Measurements from ENCODE around the gene EXOC7. TPM values are rescaled to one million over a fixed set of nuclear protein-coding genes. Genes with fewer than 3 reads are reported as not detected.

Gene EXOC7
- total and polyA plus RNA-seq, 2 of the 8 experiments (the other 6 are each of a cell fraction or from before 2014, with no cell fraction given) = 77.1 to 92.6 TPM

GRCh38 chr17:76095943-76096342, 7.6 kb downstream of the EXOC7 start:
- Histone ChIP-seq H2AFZ (ENCODE audit: low read length) (no peak overlapping the region), H4K5ac (ENCODE audit: insufficient read length, low read depth, low read length) (no peak overlapping the region), H3K9me3 (ENCODE audit: insufficient read depth in 2 of 2, low read depth in 1 of 2, low read length in 1 of 2) (no peaks in the 10 kb centered on the region), H3K4me3 (ENCODE audit: extremely low read depth in 1 of 4, insufficient read depth in 2 of 4, low read depth in 3 of 4, low read length in 4 of 4) (no peak overlapping the region), H4K8ac (ENCODE audit: extremely low read depth, insufficient read depth, low read length) (no peak overlapping the region), H3K14ac (ENCODE audit: insufficient read length) (no peak overlapping the region), H3K79me1 (ENCODE audit: low read depth, low read length) (peaks cover 2% of the 10 kb centered on the region; the same call in 1 of the 2 replicates), H3K18ac (ENCODE audit: extremely low read depth, low read length) (no peak overlapping the region), H4K91ac (replicated peaks; ENCODE audit: insufficient read length, low read length) (no peak overlapping the region), H2BK5ac (ENCODE audit: low read depth, low read length) (no peak overlapping the region), H3K36me3 (ENCODE audit: control insufficient read depth in 2 of 4, insufficient read depth in 4 of 4, low read length in 3 of 4) (peaks cover 25 to 65% (median 35%) of the 10 kb centered on the region in 4 experiments; a peak in 7 of 8 replicates), H3K27ac (ENCODE audit: low read depth, low read length) (no peak overlapping the region), H4K20me1 (replicated peaks in 1 of 2; ENCODE audit: control insufficient read depth in 1 of 2, insufficient read depth in 2 of 2, low read length in 2 of 2) (peaks cover 0 to 2% of the 10 kb centered on the region in 2 experiments), H3K79me2 (ENCODE audit: control insufficient read depth in 1 of 2, insufficient read depth in 2 of 2, low read length in 2 of 2) (no peaks in the 10 kb centered on the region), H2BK20ac (ENCODE audit: low read length) (no peak overlapping the region), H3K4me2 (ENCODE audit: insufficient read depth in 1 of 2, low read depth in 2 of 2, low read length in 2 of 2) (no peak overlapping the region), H3K23me2 (ENCODE audit: low read depth, low read length) (no peaks in the 10 kb centered on the region), H2BK15ac (ENCODE audit: low read length) (no peak overlapping the region), H3K9ac (replicated peaks in 1 of 4; ENCODE audit: extremely low read depth in 1 of 4, low read depth in 3 of 4, low read length in 3 of 4) (no peak overlapping the region), H2BK12ac (ENCODE audit: low read depth, low read length) (no peak overlapping the region), H2AK5ac (ENCODE audit: low read depth, low read length) (no peak overlapping the region), H3K56ac (replicated peaks; ENCODE audit: insufficient read length, low read depth, low read length) (no peak overlapping the region), H3K4ac (replicated peaks; ENCODE audit: insufficient read length, low read depth, low read length) (no peak overlapping the region), H3K4me1 (replicated peaks in 1 of 4; ENCODE audit: control insufficient read depth in 3 of 4, insufficient read depth in 4 of 4, low read length in 3 of 4) (no peaks in the 10 kb centered on the region), H2BK120ac (replicated peaks; ENCODE audit: low read depth, low read length) (no peak overlapping the region), H3K23ac (ENCODE audit: insufficient read length) (no peak overlapping the region), H3K27me3 (replicated peaks in 1 of 4; ENCODE audit: control insufficient read depth in 3 of 4, extremely low read depth in 1 of 4, insufficient read depth in 3 of 4, low read length in 3 of 4) (no peaks in the 10 kb centered on the region)
- ChIA-PET POLR2A (ENCODE audit: partially characterized antibody) (interaction anchor here (1.0 to 2.7 kb wide), 4 partner anchors 8 to 21 kb away, joined by 3 to 8 read pairs (median 3); partner anchors contain the start of genes EXOC7, GALR2 and ZACN), CTCF (ENCODE audit: partially characterized antibody) (interaction anchor here (0.9 to 3.0 kb wide), 6 partner anchors 8 to 461 kb away, joined by 3 to 8 read pairs (median 4); partner anchors contain the start of genes CDK3 and GALR2)
- WGBS, 2 experiments (ENCODE audit: extremely low coverage in 1 of 2, insufficient coverage in 1 of 2, insufficient read length in 1 of 2, insufficient replicate concordance in 2 of 2, low coverage in 1 of 2, low lambda C conversion rate in 2 of 2, missing lambda C conversion rate in 1 of 2) = 91% methylated on average over 13 of the region's 13 CpGs; no CpG with 5 or more reads in 1 of the 2 experiments
- DNase-seq (ENCODE audit: low read depth in 1 of 2, low spot score in 2 of 2) = no peak
- FAIRE-seq = no peak
- no peak for TF ChIP-seq SP4 (IDR thresholded peaks at IDR 0.05; ENCODE audit: low read length)
- TF ChIP-seq RXRA (IDR thresholded peaks at IDR 0.05; ENCODE audit: insufficient read depth, low read depth, low read length) = no peak
- TF ChIP-seq USF2 (IDR thresholded peaks at IDR 0.05; ENCODE audit: low read length) = no peak
- no peak for TF ChIP-seq ZNF274 (IDR thresholded peaks at IDR 0.05; ENCODE audit: borderline replicate concordance, extremely low read depth, low read length)
- TF ChIP-seq BRCA1 (IDR thresholded peaks at IDR 0.05; ENCODE audit: low read depth, low read length) = no peak
- no peak for TF ChIP-seq RAD21 (IDR thresholded peaks at IDR 0.05 in 1 of 2, conservative IDR thresholded peaks at IDR 0.05 in 1 of 2; ENCODE audit: low read depth in 2 of 2, low read length in 2 of 2)
- TF ChIP-seq HDAC2 (IDR thresholded peaks at IDR 0.05; ENCODE audit: borderline replicate concordance in 1 of 2, low read depth in 2 of 2, low read length in 2 of 2) = no peak
- TF ChIP-seq SIRT6 (IDR thresholded peaks at IDR 0.05; ENCODE audit: low read length) = no peak

Measured in H1 (cell line).